ENCODE results near the gene GGT7.

The GGT7 gene

DNA sequence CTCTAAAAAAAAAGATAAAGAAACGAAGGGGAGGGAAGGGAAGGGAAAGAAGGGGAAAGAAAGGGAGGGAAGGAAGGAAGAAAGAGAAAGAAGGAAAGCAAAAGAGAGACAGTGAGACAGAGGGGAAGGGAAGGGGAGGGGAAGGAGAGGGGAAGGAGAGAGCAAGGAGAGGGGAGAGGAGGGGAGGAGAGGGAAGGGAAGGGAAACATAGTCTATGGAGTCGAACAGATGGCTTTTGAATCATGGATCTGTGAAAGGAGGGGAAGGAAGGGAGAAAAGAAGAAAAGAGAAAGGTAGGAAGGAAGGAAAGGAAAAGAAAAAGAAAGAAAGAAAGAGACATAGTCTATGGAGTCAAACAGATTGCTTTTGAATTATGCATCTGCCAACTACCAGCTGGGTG lies 30.5 kb downstream of the GGT7 start:
- DNase-seq (ENCODE audit: low spot score), result no peak

DNA sequence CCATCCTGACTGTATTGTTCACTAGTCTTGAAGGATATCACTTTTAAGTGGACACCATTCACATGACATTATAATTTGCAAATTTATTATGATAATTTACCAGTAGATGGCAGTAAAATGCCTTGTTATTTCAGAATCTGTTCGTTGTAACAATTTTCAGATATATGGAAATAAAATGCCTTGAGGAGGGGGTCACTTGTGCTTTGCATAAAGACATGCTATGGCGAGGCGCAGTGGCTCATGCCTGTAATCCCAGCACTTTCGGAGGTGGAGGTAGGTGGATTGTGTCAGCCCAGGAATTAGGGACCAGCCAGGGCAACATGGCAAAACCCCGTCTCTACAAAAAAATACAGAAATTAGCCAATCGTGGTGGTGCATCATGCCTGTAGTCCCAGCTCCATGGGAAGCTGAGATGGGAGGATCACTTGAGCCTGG lies 38.2 kb downstream of the GGT7 start:
- peak; percentile 68 for DNase-seq (ENCODE audit: low spot score)

DNA sequence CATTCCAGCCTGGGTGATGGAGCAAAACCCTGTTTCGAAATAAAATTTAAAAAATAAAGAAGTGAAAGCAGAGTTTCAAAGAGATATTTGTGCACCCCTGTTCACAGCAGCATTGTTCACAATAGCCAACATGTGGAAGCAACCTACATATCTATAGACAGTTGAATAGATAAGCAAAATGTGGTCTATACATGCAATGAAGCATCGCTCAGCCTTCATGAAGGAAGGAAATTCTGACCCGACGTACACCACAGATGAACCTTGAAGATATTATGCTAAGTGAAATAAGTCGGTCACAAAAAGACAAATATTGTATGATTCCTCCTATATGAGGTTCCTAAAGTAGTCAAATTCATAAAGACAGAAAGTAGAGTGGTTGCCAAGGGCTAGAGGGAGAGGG lies 40.7 kb downstream of the GGT7 start:
- no peak for DNase-seq (ENCODE audit: low spot score)

DNA sequence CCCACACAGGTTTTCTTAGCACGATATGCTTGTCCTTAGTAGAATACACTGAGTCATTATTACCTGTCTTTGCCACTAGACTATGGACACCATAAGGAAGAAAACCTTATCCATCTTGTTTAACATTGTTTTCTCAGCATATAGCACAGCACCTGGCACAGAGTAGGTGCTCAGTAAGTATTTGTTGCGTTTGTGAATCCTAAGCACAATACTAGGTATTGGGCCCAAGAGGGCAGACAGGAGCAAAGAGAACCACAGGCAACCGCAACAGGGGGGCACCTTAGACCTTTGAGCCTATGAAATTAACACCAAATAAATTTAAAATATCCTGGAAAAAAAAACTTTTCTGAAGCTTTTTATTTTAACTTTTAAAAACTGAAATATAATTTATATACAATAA lies 43.5 kb downstream of the GGT7 start:
- no peak for DNase-seq (ENCODE audit: low spot score)

DNA sequence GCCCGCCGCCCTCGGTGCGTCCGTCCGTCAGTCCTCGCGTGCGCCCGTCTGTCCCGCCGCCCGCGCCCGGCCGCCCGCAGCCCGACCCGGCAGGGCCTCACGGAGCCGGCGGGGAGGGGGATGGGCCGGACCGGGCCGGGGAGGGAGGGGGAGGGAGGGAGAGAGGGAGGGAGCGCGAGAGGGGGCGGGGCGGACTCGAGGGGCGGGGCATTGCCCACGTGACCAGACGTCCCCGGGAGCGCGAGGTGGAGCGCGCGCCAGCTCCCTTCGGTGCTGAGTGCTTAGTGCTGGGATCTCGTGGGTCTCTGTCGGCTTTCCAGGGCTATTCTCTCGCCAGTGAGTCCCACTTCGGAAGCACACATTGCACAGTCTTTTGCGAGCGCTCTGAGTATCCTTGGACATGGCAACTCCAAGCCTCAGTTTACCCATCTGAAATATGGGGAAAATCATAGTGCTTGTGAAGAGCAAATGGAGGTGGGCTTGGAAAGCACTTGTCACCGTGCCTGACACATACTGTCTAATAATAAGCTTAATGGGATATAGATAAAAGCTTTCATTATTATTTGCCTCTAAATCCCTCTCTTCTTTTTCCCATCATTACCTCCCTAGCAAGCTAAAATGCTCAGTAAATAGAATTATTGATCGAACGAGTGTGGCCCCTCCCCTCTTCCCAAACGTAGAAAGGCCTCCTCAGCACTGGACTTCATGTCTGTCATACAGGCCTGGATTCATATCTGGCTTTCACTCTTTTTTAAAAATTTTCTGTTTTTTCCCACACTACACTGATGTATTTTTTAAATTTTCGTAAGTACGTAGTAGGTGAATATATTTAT lies 46.9 kb downstream of the GGT7 start, which contains the start of gene NCOA6:
Gene NCOA6, minus strand, starts transcription at position 122 of the 833 bp plus-strand sequence. CDS start 43,296 bp downstream, outside the sequence.
- DNase-seq (ENCODE audit: low spot score), result peak; percentile 85

DNA sequence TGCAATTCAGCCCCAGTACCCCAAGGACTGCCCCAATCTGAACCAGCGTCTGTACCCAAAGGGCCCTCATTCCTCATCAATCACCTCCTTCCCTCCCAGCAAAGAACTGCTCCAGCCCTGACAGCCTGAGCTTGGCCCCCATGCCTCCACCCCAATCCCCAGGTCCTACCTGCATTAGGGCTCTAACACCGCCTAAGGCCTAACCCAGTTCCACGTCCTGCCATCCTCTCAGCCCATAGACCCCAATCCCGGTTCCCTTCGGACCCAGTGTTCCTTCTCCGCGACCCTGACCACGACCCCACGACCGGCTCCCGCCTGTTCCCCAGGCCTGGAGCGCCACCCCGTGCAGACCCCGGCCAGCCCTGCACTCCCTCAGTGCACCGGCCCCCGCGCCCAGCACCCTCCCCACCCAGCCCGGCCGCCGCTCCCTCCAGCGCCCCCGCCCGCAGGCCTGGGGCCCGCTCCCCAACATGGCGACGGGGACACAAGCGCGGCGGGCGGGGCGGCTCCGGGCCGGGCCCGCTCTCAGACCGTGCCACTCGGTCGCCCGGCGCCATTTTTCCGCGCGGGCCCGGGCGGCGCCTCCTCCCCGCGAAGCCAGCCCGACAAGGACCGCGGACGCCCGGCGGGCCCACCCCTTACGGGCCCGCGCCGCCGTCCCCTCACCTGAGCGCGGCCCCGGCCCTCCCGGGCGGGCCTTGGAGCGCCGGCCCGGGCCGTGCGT lies 47.7 kb downstream of the GGT7 start:
- peak; percentile 47 for DNase-seq (ENCODE audit: low spot score)

DNA sequence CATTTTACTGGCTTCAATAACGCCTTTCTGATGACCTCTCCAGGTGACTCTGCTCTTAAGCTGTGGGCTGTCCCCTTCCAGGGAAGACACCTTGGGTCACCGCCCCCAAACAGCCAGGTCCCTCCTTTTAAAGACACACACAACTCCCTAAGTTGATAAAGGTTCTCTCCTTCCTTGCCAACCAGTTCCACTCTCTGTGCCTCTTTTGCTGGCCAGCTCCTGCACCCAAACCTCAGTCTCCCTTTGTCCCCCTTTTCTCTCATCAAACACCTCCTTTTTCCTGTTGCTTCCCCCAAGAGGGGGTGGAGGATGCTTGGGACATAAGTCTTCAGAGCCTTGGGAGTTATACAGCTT lies 48.2 kb downstream of the GGT7 start:
- DNase-seq (ENCODE audit: low spot score), result peak; percentile 83

DNA sequence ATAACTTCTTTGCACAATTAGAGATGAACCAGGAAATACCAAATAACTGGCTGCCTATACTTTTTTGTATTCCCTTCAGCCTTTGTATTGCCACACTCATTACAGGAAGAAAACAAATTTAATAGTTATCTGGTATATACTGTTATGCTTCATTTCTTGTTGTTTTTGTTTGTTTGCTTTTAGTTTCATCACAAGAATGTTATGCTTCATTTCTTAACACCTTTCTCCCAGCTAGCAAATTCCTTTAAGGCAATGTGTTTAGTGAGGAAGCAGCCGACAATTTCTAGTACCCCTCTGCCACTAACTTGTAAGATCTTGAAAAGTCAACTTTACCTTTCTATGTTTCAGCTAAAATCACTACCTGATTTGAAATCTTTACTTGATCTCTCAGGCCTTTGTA lies 48.6 kb downstream of the GGT7 start:
- DNase-seq (ENCODE audit: low spot score), result no peak

DNA sequence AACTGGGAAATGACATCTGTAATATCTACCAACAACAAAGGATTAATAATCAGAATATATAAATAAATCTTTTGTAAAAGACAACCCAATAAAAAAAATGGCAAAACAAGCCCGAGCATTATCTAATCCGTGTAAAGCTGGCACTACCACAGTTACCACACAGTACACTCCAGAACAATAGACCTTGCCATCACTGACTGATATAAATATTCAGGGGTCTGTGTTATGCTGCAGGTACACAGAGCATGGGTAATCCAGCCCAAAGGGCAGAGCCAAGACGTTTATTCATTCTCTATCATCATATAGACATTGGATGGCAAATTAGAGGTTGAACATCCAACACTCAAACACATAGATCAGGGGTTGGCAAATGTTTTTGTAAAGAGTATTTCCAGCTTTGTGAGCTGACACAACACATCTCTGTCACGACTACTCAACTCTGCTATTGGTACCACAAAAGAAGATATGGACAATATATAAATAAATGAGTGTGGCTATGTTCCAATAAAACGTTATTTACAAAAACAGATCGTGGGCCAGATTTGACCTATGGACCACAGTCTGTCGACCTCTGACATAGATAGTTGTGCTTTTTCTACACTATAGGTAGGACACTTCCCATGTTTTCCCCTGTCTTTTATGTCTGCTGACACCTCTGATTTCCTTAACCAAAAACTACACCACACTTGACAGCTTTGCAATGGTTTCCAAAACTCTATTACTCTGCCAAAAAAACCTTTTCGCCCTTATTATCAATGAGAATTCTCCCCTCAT lies 51.7 kb downstream of the GGT7 start:
- DNase-seq (ENCODE audit: low spot score), result no peak

DNA sequence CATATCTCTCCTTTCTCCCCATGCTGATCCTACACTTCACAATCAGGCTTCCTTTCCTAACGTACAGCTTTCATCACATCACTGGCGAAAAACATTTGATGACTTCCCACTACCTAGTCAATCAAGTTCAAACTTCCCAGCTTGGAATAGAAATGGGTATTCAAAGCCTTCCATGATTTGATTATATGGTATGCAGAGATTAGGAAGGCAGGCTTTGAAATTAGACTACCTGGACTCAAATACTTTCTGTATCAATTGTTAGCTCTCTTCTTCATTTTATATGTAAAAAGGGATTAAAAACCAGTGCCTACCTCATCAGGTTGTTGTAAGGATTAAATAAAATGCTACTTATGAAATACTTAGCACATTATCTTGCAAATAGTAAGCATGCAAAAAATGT lies 54.9 kb downstream of the GGT7 start:
- DNase-seq (ENCODE audit: low spot score), result no peak

DNA sequence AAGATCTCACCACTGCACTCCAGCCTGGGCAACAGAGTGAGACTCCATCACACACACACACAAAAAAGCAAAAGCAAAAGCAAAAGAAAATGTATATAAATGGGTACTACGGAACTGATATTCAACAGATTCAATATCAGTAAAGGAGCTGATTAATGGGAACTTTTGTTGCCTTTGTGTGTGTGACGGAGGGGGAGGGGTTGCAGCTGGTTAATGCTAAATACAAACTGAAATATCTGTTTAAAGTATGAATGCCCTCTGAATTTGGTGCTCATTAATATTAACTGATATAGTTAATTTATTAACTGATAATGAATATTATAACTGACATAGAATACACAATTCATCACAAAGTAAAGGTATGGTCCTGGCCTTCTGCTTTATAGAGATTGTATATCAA lies 55.6 kb downstream of the GGT7 start:
- no peak for DNase-seq (ENCODE audit: low spot score)

DNA sequence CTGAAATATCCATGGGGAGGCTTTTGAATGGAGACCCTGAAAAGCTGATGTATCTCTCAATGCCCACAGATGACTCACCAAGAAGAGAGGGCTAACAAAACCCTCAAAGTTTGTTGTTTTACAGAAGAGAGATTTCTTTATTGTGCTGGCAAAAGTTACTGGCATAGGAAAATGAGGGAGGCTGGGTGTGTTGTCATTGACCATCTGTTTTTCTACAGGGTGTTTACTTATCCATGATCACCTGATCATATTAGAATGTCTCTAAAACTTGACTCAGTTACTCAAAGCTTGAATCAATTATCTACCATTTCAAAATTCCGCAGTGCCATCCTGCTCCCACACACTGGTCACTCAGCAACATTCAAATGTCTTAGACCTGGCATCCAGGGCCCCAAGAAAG lies 57.0 kb downstream of the GGT7 start:
- no peak for DNase-seq (ENCODE audit: low spot score)

DNA sequence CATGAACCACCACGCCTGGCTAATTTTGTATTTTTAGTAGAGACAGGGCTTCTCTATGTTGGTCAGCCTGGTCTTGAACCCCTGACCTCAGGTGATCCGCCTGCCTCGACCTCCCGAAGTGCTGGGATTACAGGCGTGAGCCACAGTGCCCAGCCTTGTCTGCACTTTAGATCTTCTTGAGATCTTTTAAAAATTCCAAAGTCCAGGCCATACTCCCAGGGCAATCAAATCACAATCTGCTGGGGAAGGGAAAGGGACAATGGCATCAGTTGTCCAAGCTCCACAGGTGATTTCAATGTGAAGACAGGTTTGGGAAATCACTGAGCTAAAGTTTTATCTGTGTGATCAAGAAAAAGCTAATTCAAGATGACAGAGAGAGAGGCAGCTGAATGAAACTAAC lies 64.1 kb downstream of the GGT7 start:
- no peak for DNase-seq (ENCODE audit: low spot score)

DNA sequence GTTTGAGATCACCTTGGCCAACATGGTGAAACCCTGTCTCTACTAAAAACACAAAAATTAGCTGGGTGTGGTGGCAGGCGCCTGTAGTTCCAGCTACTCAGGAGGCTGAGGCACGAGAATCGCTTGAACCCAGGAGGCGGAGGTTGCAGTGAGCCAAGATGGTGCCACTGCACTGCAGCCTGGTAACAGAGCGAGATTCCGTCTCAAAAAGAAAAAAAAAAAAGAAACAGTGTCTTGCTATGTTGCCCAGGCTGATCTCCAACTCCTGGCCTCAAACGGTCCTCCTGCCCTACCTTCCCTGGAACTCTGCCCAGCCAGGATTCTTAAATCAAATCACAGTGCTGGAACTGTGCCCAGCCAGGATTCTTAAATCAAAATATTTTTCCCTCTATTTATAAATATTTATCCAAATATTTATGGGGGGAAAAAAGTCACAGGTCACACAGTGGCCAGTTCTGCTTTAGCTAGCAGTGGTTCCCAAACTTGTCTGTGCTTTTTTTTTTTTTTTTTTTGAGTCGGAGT lies 64.7 kb downstream of the GGT7 start:
- peak; percentile 24 for DNase-seq (ENCODE audit: low spot score)

DNA sequence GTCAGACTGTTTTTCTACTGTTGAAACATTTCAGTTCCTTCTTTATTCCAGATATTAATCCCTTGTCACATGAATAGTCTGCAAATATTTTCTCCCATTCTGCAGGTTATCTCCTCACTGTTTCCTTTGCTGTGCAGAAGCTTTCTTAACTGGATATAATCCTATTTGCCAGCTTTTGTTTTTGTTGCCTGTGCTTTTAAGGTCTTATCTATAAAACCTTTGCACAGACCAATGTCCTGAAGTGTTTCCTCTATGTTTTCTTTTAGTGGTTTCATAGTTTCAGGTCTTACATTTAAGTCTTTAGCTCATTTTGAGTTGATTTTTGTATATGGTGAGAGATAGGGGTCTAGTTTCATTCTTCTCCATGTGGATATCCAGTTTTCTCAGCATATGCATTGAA lies 66.4 kb downstream of the GGT7 start:
- DNase-seq (ENCODE audit: low spot score), result no peak

DNA sequence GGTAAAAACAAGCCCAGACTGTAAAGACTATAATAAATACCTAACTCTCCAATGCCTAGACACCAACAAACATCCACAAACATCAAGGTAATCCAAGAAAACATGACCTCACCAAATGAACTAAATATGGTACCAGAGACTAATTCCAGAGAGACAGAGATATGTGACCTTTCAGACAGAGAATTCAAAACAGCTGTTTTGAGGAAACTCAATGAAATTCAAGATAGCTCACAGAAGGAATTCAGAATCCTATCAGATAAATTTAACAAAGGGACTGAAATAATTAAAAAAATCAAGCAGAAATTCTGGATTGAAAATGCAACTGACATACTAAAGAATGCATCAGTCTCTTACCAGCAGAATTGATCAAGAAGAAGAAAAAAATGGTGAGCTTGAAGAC lies 73.8 kb downstream of the GGT7 start:
- DNase-seq (ENCODE audit: low spot score), result no peak

DNA sequence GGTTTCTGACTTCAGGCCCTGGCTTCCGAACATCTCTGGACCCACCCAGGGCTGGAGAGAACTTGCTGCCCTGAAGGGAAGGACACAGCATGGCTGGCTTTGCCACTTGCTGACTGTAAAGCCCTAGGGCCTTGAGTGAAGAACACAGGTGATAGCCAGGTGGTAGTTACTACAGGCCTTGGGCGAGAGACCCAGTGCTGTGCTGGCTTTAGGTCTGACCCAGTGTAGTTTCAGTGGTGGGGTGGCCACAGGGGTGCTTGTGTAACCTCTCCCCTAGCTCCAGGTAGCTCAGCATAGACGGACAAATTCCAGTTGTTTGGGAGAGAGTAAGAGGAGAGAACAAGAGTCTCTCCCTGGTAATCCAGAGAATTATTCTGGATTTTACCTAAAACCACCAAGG lies 74.3 kb downstream of the GGT7 start:
- no peak for DNase-seq (ENCODE audit: low spot score)

DNA sequence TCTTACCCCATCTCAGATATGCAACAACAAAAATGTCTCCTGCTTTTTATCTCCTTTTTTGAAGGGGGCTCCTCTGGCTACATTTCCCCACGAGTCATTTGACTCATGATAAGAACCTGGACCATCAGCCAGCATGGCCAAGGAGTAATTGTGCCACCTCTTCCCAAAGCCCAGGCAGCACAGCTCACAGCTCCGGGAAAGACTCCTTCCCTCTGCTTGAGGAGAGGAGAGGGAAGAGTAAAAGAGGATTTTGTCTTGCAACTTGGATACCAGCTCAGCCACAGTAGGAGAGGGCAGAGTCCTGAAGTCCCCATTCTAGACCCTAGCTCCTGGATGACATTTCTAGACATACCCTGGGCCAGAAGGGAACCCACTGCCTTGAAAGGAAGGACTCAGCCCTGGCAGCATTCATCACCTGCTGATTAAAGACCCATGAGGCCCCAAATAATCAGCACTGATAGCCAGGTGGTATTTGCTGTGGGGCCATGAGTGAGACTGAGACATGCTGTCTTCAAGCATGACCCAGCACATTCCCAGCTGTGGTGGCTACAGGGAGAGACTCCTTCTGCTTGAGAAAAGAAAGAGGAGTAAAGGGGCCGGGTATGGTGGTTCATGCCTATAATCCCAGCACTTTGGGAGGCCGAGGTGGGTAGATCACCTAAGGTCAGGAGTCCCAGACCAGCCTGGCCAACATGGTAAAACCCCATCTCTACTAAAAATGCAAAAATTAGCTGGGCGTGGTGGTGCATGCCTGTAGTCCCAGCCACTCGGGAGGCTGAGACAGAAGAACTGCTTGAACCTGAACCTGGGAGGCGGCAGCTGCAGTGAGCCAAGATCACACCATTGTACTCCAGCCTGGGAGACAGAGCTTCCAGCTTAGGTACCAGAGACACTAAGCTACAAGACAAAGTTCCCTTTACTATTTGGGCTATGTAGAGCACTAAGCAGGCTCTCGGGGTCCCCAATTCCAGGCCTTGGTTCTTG lies 75.4 kb downstream of the GGT7 start:
- DNase-seq (ENCODE audit: low spot score), result no peak

Measured in cerebellar cortex (tissue), 1 donor.